H1 (cell line): Measurements from ENCODE around the gene NCK2. TPM values are rescaled to one million over a fixed set of nuclear protein-coding genes. Genes with fewer than 3 reads are reported as not detected.

Experiments
- CTCF ChIA-PET: fragments of 300-600 bp; sonication (Branson Sonifier 250); formaldehyde crosslinking; loops from one replicate; lab custom pipeline; 2021; ENCODE audit not compliant: partially characterized antibody; lab: Charles Lee
- POLR2A ChIA-PET: fragments of 300-600 bp; sonication (Branson Sonifier 250); formaldehyde crosslinking; loops from one replicate; lab custom pipeline; 2021; ENCODE audit warnings: inconsistent platforms; ENCODE audit not compliant: partially characterized antibody; lab: Charles Lee
- DNase-seq, 2 experiments: peaks; one replicate each; pipeline versions ENCODE4 v3.0.0 to v3.0.0-alpha.2; 2010 to 2022; ENCODE audit warnings: low spot score in 2 of 2, low read depth in 1 of 2, mixed read lengths in 1 of 2
- FAIRE-seq: peaks from 2 replicates; lab custom pipeline; 2011; peaks lifted over from hg19 to GRCh38; lab: Jason Lieb, UNC
- H2AFZ ChIP-seq: 2 replicates; pipeline ENCODE4 v1.8.1; 2012; ENCODE audit warnings: low read length, inconsistent platforms
- H2AK5ac ChIP-seq: 2 replicates; pipeline ENCODE4 v1.6.1; 2013; ENCODE audit warnings: low read depth, low read length
- H2BK120ac ChIP-seq: replicated peaks from 2 replicates; pipeline ENCODE3; 2013; ENCODE audit warnings: low read depth, low read length, inconsistent platforms
- H2BK12ac ChIP-seq: 2 replicates; pipeline ENCODE4 v1.6.1; 2013; ENCODE audit warnings: low read depth, low read length
- H2BK15ac ChIP-seq: 2 replicates; pipeline ENCODE4 v1.6.1; 2013; ENCODE audit warnings: low read length
- H2BK20ac ChIP-seq: 2 replicates; pipeline ENCODE4 v1.6.1; 2013; ENCODE audit warnings: low read length
- H2BK5ac ChIP-seq: 2 replicates; pipeline ENCODE4 v1.6.1; 2013; ENCODE audit warnings: low read depth, low read length
- H3K14ac ChIP-seq: 2 replicates; pipeline ENCODE4 v1.6.1; 2013; ENCODE audit warnings: inconsistent platforms; ENCODE audit not compliant: insufficient read length
- H3K18ac ChIP-seq: 2 replicates; pipeline ENCODE4 v1.6.1; 2013; ENCODE audit warnings: low read length; ENCODE audit errors: extremely low read depth
- H3K23ac ChIP-seq: 2 replicates; pipeline ENCODE4 v1.6.1; 2013; ENCODE audit warnings: inconsistent platforms; ENCODE audit not compliant: insufficient read length
- H3K23me2 ChIP-seq: 2 replicates; pipeline ENCODE4 v1.6.1; 2013; ENCODE audit warnings: low read depth, low read length
- H3K27ac ChIP-seq: 2 replicates; pipeline ENCODE4 v1.6.1; 2011; ENCODE audit warnings: low read depth, low read length, inconsistent platforms
- H3K27me3 ChIP-seq, 4 experiments: replicated peaks in 1 of 4; 1 replicate in 1 of 4; 2 replicates in 3 of 4; pipeline versions ENCODE4 v1.6.1 to v1.8.1; 2011 to 2013; ENCODE audit warnings: low read length in 3 of 4, mild to moderate bottlenecking in 3 of 4, inconsistent platforms in 2 of 4, mixed read lengths in 2 of 4, moderate library complexity in 1 of 4; ENCODE audit not compliant: control insufficient read depth in 3 of 4, insufficient read depth in 3 of 4; ENCODE audit errors: extremely low read depth in 1 of 4
- H3K36me3 ChIP-seq, 4 experiments: 2 replicates each; pipeline versions ENCODE4 v1.6.1 to v1.8.1; 2011 to 2013; ENCODE audit warnings: mild to moderate bottlenecking in 4 of 4, low read length in 3 of 4, moderate library complexity in 2 of 4, control low read depth in 1 of 4, inconsistent platforms in 1 of 4; ENCODE audit not compliant: insufficient read depth in 4 of 4, control insufficient read depth in 2 of 4
- H3K4ac ChIP-seq: replicated peaks from 2 replicates; pipeline ENCODE3; 2013; ENCODE audit warnings: low read length, low read depth, mixed read lengths, inconsistent platforms; ENCODE audit not compliant: insufficient read length
- H3K4me1 ChIP-seq, 4 experiments: replicated peaks in 1 of 4; 1 replicate in 1 of 4; 2 replicates in 3 of 4; pipeline versions ENCODE4 v1.6.1 to v1.8.1; 2011 to 2013; ENCODE audit warnings: low read length in 3 of 4, inconsistent platforms in 2 of 4, mixed read lengths in 1 of 4; ENCODE audit not compliant: insufficient read depth in 4 of 4, control insufficient read depth in 3 of 4
- H3K4me2 ChIP-seq, 2 experiments: 2 replicates each; pipeline versions ENCODE4 v1.6.1 to v1.8.1; 2011 to 2013; ENCODE audit warnings: low read depth in 2 of 2, low read length in 2 of 2, control low read depth in 1 of 2, inconsistent platforms in 1 of 2, mild to moderate bottlenecking in 1 of 2; ENCODE audit not compliant: insufficient read depth in 1 of 2
- H3K4me3 ChIP-seq, 4 experiments: fragments of 200-600, 300-600 bp in 1 of 4; sonication (generic), shearing (Covaris generic), sonication (Bioruptor Twin) in 1 of 4; 2 replicates each; pipeline versions ENCODE4 v1.5.1 to v1.8.1; 2011 to 2016; ENCODE audit warnings: low read length in 4 of 4, low read depth in 3 of 4, control low read depth in 2 of 4, inconsistent platforms in 2 of 4, mild to moderate bottlenecking in 2 of 4, mixed read lengths in 1 of 4, moderate library complexity in 1 of 4; ENCODE audit not compliant: insufficient read depth in 2 of 4; ENCODE audit errors: extremely low read depth in 1 of 4
- H3K56ac ChIP-seq: replicated peaks from 2 replicates; pipeline ENCODE3; 2013; ENCODE audit warnings: low read depth, mild to moderate bottlenecking, mixed read lengths, low read length, inconsistent platforms; ENCODE audit not compliant: insufficient read length
- H3K79me1 ChIP-seq: 2 replicates; pipeline ENCODE4 v1.6.1; 2013; ENCODE audit warnings: low read depth, low read length, control low read depth
- H3K79me2 ChIP-seq, 2 experiments: 2 replicates each; pipeline versions ENCODE4 v1.6.1 to v1.8.1; 2012 to 2013; ENCODE audit warnings: low read length in 2 of 2, mild to moderate bottlenecking in 2 of 2, inconsistent platforms in 1 of 2; ENCODE audit not compliant: insufficient read depth in 2 of 2, control insufficient read depth in 1 of 2
- H3K9ac ChIP-seq, 4 experiments: replicated peaks in 1 of 4; 1 replicate in 1 of 4; 2 replicates in 3 of 4; pipeline versions ENCODE4 v1.6.1 to v1.8.1; 2011 to 2013; ENCODE audit warnings: low read depth in 3 of 4, low read length in 3 of 4, control low read depth in 2 of 4, mild to moderate bottlenecking in 2 of 4, moderate library complexity in 2 of 4, inconsistent platforms in 1 of 4; ENCODE audit errors: extremely low read depth in 1 of 4
- H3K9me3 ChIP-seq, 2 experiments: 2 replicates each; pipeline versions ENCODE4 v1.6.1 to v1.8.1; 2012 to 2013; ENCODE audit warnings: mild to moderate bottlenecking in 2 of 2, moderate library complexity in 2 of 2, control low read depth in 1 of 2, inconsistent platforms in 1 of 2, low read depth in 1 of 2, low read length in 1 of 2, mixed read lengths in 1 of 2; ENCODE audit not compliant: insufficient read depth in 2 of 2
- H4K20me1 ChIP-seq, 2 experiments: replicated peaks in 1 of 2; 2 replicates each; pipeline versions ENCODE3 to v1.8.1; 2011 to 2013; ENCODE audit warnings: inconsistent platforms in 2 of 2, low read length in 2 of 2, mild to moderate bottlenecking in 1 of 2; ENCODE audit not compliant: insufficient read depth in 2 of 2, control insufficient read depth in 1 of 2
- H4K5ac ChIP-seq: 2 replicates; pipeline ENCODE4 v1.6.1; 2013; ENCODE audit warnings: low read length, low read depth, mixed read lengths, inconsistent platforms; ENCODE audit not compliant: insufficient read length
- H4K8ac ChIP-seq: 2 replicates; pipeline ENCODE4 v1.8.0; 2013; ENCODE audit warnings: mild to moderate bottlenecking, moderate library complexity, low read length, inconsistent platforms; ENCODE audit not compliant: insufficient read depth; ENCODE audit errors: extremely low read depth
- H4K91ac ChIP-seq: replicated peaks from 2 replicates; pipeline ENCODE3; 2013; ENCODE audit warnings: low read length, mixed read lengths, inconsistent platforms; ENCODE audit not compliant: insufficient read length
- BACH1 ChIP-seq: IDR thresholded peaks from 2 replicates; pipeline ENCODE4 v1.6.1; 2012; ENCODE audit warnings: low read length, improper control_type of control experiment
- GTF2F1 ChIP-seq: IDR thresholded peaks from 2 replicates; pipeline ENCODE4 v1.6.1; 2012; ENCODE audit warnings: low read depth, low read length, improper control_type of control experiment, borderline replicate concordance
- HDAC6 ChIP-seq: IDR thresholded peaks from one replicate; pipeline ENCODE4 v1.7.1; 2012; ENCODE audit warnings: low read depth, mild to moderate bottlenecking, inconsistent platforms, low read length, moderate library complexity
- KDM5A ChIP-seq: fragments of 200-600 bp; IDR thresholded peaks from 2 replicates; pipeline ENCODE4 v1.7.1; 2012; ENCODE audit warnings: mild to moderate bottlenecking, low read length, inconsistent platforms, mixed read lengths
- NANOG ChIP-seq: IDR thresholded peaks from 2 replicates; pipeline ENCODE4 v1.6.1; 2011; ENCODE audit warnings: low read length, low read depth, mild to moderate bottlenecking, inconsistent platforms; ENCODE audit not compliant: insufficient read depth, poor library complexity, severe bottlenecking
- NRF1 ChIP-seq: IDR thresholded peaks from 2 replicates; pipeline ENCODE4 v1.6.1; 2011; ENCODE audit warnings: mild to moderate bottlenecking, low read depth, low read length, improper control_type of control experiment
- YY1 ChIP-seq: IDR thresholded peaks from 2 replicates; pipeline ENCODE4 v1.6.1; 2011; ENCODE audit warnings: low read depth, mild to moderate bottlenecking, low read length
- WGBS, 2 experiments: shearing (Covaris generic) in 1 of 2; methylation state at CpG; one replicate each; pipeline versions ENCODE4 v1.1.6 to v1.1.7; 2013 to 2015; ENCODE audit warnings: low lambda C conversion rate in 2 of 2, mixed read lengths in 2 of 2, inconsistent platforms in 1 of 2, low coverage in 1 of 2, missing lambda C conversion rate in 1 of 2; ENCODE audit not compliant: insufficient replicate concordance in 2 of 2, insufficient coverage in 1 of 2, insufficient read length in 1 of 2; ENCODE audit errors: extremely low coverage in 1 of 2, missing lambda C conversion rate in 1 of 2; 5-methylcytosine and 5-hydroxymethylcytosine counted together
- polyA plus RNA-seq, 7 experiments: library from polyadenylated mRNA; depleted of rRNA in 3 of 7; stranded (reverse) in 5 of 7; unstranded in 2 of 7; fragments of >200 nt in 5 of 7; fragments of 200-250 nt in 2 of 7; gene quantifications; 1 replicate in 5 of 7; 2 replicates in 1 of 7; 4 replicates in 1 of 7; pipeline versions ENCODE4 v1.2.1 to v1.2.3, GENCODE V29; 2011 to 2013; ENCODE audit warnings: missing spikeins in 2 of 7, mixed read lengths in 2 of 7
- total RNA-seq: library from RNA; stranded (reverse); fragmentation: NEBNext Ultra II Directional; extraction: Animal tissue kit (Norgen Biotek cat#: 25700); gene quantifications from 2 replicates; pipeline ENCODE4 v1.2.1, GENCODE V29; 2021

Gene NCK2
- total and polyA plus RNA-seq, 2 of the 8 experiments (the other 6 are each of a cell fraction or from before 2014, with no cell fraction given) = 30.3 to 65.7 TPM

DNA sequence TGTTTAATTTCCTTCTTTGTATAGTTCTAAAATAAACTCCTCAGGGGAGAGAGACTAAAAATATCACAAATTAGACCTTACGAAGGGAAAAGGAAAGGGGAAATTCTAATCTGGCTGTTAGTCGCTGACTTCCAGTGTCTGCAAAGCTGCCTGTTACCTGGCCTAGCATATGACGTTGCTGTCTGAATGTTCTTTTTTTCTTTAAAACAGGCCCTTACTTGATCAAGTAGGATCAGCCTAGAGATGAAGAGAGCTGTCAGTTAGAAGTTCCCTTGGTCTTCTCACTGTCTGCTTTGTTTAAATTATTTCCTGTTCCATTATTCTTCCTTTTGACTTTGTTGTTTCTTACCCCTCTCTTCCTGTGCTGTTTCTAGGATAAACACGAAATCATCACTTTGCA is 11.2 kb downstream of the NCK2 start:
- Histone ChIP-seq H3K4me1 (peaks cover 8 to 24% (median 14%) of the 10 kb centered on the region in 4 experiments), H4K5ac (no peak overlapping the region), H3K9me3 (no peaks in the 10 kb centered on the region), H2BK12ac (no peak overlapping the region), H3K23ac (no peak overlapping the region), H4K20me1 (peaks cover 14 to 24% of the 10 kb centered on the region in 2 experiments), H2BK15ac (no peak overlapping the region), H4K91ac (no peak overlapping the region), H3K27ac (no peak overlapping the region), H3K23me2 (no peaks in the 10 kb centered on the region), H2BK20ac (no peak overlapping the region), H3K14ac (no peak overlapping the region), H3K56ac (no peak overlapping the region), H3K4me3 (no peak overlapping the region), H3K9ac (no peak overlapping the region), H3K4me2 (no peak overlapping the region), H3K4ac (no peak overlapping the region), H3K79me1 (peaks cover 10% of the 10 kb centered on the region; the same call in 1 of the 2 replicates), H4K8ac (no peak overlapping the region), H2AK5ac (no peak overlapping the region), H2BK120ac (no peak overlapping the region), H3K27me3 (no peaks in the 10 kb centered on the region), H2AFZ (no peak overlapping the region), H3K79me2 (peaks cover 15 to 100% of the 10 kb centered on the region in 2 experiments), H3K36me3 (no peaks in the 10 kb centered on the region; a peak in 2 of 8 replicates), H2BK5ac (no peak overlapping the region), H3K18ac (no peak overlapping the region)
- ChIA-PET POLR2A (interaction anchor here (1.9 kb wide), 1 partner anchor 10 kb away, joined by 5 read pairs; no protein-coding TSS in a partner anchor), CTCF (interaction anchor here (0.9 to 1.5 kb wide), 3 partner anchors 8 to 16 kb away, joined by 4 to 8 read pairs (median 4); no protein-coding TSS in a partner anchor)
- DNase-seq (no peak), FAIRE-seq (no peak)
- 82% methylated on average over 4 of the region's 4 CpGs; no CpG with 5 or more reads in 1 of the 2 experiments for WGBS, 2 experiments
- TF ChIP-seq YY1 = no peak
- no peak for TF ChIP-seq GTF2F1
- TF ChIP-seq HDAC6 = no peak
- TF ChIP-seq NANOG = no peak
- TF ChIP-seq BACH1 = no peak
- TF ChIP-seq NRF1 = no peak
- no peak for TF ChIP-seq KDM5A
